Measurements from ENCODE around the gene TTC21A. TPM values are rescaled to one million over a fixed set of nuclear protein-coding genes. Genes with fewer than 3 reads are reported as not detected.
A peak's percentile ranks its signal among the peaks of the same experiment; 100 is the strongest.

Gene TTC21A
- total RNA-seq, 2 experiments from 2014 or later = 1.5 to 1.6 TPM

DNA sequence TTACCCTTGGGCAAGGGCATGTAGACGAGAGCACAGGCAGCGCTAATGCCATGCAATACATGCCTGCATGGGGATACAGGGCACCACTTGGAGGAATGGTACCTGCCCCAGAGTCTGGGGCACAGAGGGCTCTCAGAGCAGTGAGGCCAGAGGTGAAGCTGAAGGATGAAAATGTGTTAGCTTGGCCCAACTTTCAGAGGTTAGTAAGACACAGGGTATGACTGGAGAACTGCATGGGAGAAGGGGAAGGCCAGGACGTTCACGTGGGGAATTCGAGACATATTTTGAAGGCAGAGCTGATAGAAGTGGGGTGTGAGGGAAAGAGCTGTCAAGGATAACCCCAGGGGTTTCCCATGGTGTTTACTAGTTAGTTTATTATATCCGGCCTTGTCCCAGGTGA, 26.3 kb downstream of the TTC21A start:
- intact Hi-C loops (cut with micrococcal nuclease) = no loop called here

GRCh38 chr3:39134305-39134704, 26.8 kb downstream of the TTC21A start:
- H3K27me3 Mint-ChIP-seq (ENCODE audit: low read depth) = no peaks in the 10 kb centered on the region
- no peak overlapping the region for H3K4me3 Mint-ChIP-seq
- intact Hi-C loops (cut with micrococcal nuclease) = no loop called here
- CTCF ChIA-PET = interaction anchor here (0.9 to 2.4 kb wide), 3 partner anchors 8 to 154 kb away, joined by 3 to 6 read pairs (median 3); no protein-coding TSS in a partner anchor
- DNase-seq = no peak
- H3K36me3 Mint-ChIP-seq (ENCODE audit: low read depth) = no peaks in the 10 kb centered on the region
- H3K4me1 Mint-ChIP-seq (ENCODE audit: low read depth) = peaks cover 8% of the 10 kb centered on the region
- H3K27ac Mint-ChIP-seq = no peak overlapping the region
- H3K9me3 Mint-ChIP-seq = no peaks in the 10 kb centered on the region

More for the DNA sequence above, 26.3 kb downstream of the TTC21A start:
- Mint-ChIP-seq H3K4me1 (ENCODE audit: low read depth) (peaks cover 4% of the 10 kb centered on the region), H3K4me3 (no peak overlapping the region), H3K27ac (no peak overlapping the region), H3K9me3 (no peaks in the 10 kb centered on the region), H3K27me3 (ENCODE audit: low read depth) (no peaks in the 10 kb centered on the region), H3K36me3 (ENCODE audit: low read depth) (no peaks in the 10 kb centered on the region)
- CTCF ChIA-PET = interaction anchor here (1.2 to 2.4 kb wide), 3 partner anchors 7 to 154 kb away, joined by 3 to 8 read pairs (median 6); no protein-coding TSS in a partner anchor
- peak; percentile 33 for DNase-seq

DNA sequence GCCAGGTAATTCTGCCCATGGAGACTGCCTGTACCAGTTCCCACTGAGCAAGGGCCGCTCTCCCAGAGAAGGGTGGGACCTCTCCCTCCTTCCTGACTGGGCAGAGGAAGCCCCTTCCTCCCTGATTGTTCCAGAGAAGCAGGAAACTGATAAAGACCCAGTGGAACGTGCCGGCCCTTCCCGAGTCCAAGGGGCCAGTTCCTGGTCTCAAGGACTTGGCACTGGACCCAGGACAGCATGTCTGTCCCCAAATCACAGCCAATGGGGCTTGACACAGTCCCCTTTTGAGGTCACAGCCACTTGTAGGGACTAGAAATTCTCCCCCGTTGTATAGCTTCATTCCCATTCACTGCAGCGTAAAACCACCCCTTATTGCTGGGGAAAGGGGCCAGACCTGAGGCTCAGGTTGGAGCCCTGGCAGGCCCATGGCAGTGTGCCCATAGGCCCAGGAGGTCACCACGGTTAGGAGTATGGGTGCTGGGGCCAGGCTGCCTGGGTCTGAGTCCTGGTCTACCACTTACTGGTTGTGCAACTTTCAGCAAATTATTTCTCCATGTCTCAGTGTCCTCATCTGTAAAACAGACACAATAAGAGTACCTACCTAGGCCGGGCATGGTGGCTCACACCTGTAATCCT, 27.8 kb downstream of the TTC21A start:
- H3K27ac Mint-ChIP-seq = no peak overlapping the region
- no peak for DNase-seq
- CTCF ChIA-PET = interaction anchor here (0.7 to 2.4 kb wide), 3 partner anchors 9 to 639 kb away, joined by 3 to 6 read pairs (median 3); no protein-coding TSS in a partner anchor
- H3K4me1 Mint-ChIP-seq (ENCODE audit: low read depth) = peaks cover 12% of the 10 kb centered on the region
- no peaks in the 10 kb centered on the region for H3K27me3 Mint-ChIP-seq (ENCODE audit: low read depth)
- intact Hi-C loops (cut with micrococcal nuclease) = no loop called here
- no peak overlapping the region for H3K4me3 Mint-ChIP-seq
- H3K9me3 Mint-ChIP-seq = no peaks in the 10 kb centered on the region
- no peaks in the 10 kb centered on the region for H3K36me3 Mint-ChIP-seq (ENCODE audit: low read depth)

DNA sequence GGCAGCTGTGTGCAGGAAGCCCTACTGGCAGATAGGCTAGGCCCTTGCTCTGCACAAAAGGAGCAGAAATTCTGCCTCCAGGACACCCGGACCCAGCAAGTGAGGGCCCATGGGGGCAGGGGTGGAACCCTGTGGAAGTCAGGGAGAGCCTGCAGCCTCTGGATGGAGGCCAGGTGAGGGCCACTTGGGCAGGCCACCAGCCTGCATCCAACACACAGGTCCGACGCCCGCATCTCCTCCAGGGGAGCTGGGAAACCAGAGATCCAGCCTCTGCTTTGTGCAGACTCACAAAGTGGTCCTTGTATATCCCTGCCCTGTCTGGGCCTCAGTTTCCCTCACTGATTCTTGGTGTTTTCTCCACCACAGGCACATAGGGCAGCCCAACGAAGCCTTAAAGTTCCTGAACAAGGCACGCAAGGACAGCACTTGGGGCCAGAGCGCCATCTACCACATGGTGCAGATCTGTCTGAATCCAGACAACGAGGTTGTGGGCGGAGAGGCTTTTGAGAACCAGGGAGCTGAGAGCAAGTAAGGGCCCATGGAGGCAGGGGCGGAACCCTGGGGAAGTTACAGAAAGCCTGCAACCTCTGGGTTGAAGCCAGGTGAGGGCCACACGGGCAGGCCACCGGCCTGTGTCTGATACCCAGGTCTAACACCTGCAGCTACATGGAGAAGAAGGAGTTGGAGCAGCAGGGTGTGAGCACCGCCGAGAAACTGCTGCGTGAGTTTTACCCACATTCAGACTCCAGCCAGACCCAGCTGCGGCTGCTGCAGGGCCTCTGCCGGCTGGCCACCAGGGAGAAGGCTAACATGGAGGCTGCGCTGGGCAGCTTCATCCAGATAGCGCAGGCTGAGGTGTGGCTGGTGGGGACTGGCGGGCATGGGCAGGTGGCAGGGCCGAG, 29.3 kb downstream of the TTC21A start:
- intact Hi-C loops (cut with micrococcal nuclease) = no loop called here
- Mint-ChIP-seq H3K9me3 (no peaks in the 10 kb centered on the region), H3K4me1 (ENCODE audit: low read depth) (peaks cover 20% of the 10 kb centered on the region), H3K4me3 (no peak overlapping the region), H3K27ac (no peak overlapping the region), H3K27me3 (ENCODE audit: low read depth) (no peaks in the 10 kb centered on the region), H3K36me3 (ENCODE audit: low read depth) (peaks cover 11% of the 10 kb centered on the region)
- no peak for DNase-seq
- CTCF ChIA-PET = interaction anchor here (1.0 to 1.7 kb wide), 3 partner anchors 11 to 156 kb away, joined by 3 to 4 read pairs (median 3); no protein-coding TSS in a partner anchor

- intact Hi-C loops (cut with micrococcal nuclease) = no loop called here
Measured at GRCh38 chr3:39137435-39137936, 30.0 kb downstream of the TTC21A start.

DNA sequence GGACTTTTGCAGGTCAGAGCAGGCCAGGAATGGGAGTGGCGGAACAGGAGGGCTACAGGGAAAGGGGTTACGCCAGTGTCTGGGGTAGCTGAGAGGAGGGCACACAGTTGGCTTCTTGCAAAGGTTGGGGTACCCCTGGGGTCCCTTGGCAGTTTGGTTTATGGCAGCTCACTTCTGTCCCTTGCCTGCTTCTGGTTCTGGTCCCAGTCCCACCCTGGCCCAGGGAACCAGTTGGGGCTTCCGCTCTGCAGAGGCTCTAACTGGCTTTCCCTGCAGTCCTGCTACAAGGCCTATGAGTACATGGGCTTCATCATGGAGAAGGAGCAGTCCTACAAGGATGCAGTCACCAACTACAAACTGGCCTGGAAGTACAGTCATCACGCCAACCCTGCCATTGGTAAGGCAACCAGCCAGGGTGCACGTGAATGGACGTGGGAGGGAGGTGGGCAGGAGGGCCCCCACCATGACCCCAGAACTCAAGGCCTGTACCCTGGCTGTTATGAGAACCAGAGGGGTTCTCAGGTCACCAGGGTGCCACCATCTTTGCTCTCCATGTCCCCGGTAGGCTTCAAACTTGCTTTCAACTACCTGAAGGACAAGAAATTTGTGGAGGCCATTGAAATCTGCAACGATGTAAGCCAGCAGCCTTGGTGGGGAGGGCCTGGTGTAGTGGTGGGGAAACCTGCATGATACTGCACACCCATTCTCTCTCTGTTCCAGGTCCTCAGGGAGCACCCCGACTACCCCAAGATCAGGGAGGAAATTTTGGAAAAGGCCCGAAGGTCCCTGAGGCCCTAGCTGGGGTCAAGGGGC, 30.7 kb downstream of the TTC21A start:
- H3K9me3 Mint-ChIP-seq = no peaks in the 10 kb centered on the region
- H3K4me3 Mint-ChIP-seq = peak overlapping the region; percentile 2
- peak overlapping the region; percentile 68 for H3K27ac Mint-ChIP-seq
- peaks cover 21% of the 10 kb centered on the region for H3K36me3 Mint-ChIP-seq (ENCODE audit: low read depth)
- intact Hi-C loops (cut with micrococcal nuclease) = no loop called here
- no peaks in the 10 kb centered on the region for H3K27me3 Mint-ChIP-seq (ENCODE audit: low read depth)
- CTCF ChIA-PET = interaction anchor here (0.6 kb wide), 1 partner anchor 59 kb away, joined by 3 read pairs; no protein-coding TSS in a partner anchor
- H3K4me1 Mint-ChIP-seq (ENCODE audit: low read depth) = peaks cover 27% of the 10 kb centered on the region
- no peak for DNase-seq

More at GRCh38 chr3:39137435-39137936, 30.0 kb downstream of the TTC21A start:
- no peak for DNase-seq
- CTCF ChIA-PET = interaction anchor here (0.6 to 1.7 kb wide), 3 partner anchors 11 to 155 kb away, joined by 3 to 4 read pairs (median 3); no protein-coding TSS in a partner anchor
- Mint-ChIP-seq H3K27me3 (ENCODE audit: low read depth) (no peaks in the 10 kb centered on the region), H3K36me3 (ENCODE audit: low read depth) (peaks cover 14% of the 10 kb centered on the region), H3K4me3 (peak overlapping the region; percentile 2), H3K4me1 (ENCODE audit: low read depth) (peaks cover 21% of the 10 kb centered on the region), H3K9me3 (no peaks in the 10 kb centered on the region), H3K27ac (peak overlapping the region; percentile 2)

DNA sequence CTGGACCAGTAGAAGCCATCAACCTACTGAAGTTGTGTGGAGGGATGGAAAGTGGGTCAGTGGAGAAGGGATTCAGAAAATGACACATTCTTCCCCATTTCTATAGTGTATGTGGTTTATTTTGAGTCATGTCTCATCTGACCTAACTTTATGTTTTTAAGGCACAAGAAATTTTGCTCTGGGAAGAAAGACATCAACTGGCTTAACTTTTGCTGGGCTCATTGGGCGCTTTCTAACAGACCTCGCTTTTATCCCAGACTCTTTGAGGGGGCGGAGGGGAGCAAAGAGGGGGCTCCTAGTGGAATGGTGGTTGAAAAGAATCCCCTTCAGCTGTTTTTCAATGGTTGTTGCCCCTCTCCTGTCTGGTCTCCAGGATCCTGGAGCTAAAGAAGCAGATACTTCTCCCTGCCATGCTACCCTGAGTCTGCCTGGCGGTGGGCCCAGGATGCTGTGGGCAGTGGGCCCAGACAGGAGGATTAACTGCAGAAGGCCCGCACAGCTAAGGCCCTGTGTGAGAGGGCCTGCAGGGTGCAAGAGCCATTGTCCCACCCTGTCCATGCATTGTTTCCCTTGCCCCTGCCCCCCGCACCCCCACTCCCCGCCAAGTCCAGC, 31.4 kb downstream of the TTC21A start:
- H3K4me3 Mint-ChIP-seq = no peak overlapping the region
- H3K27ac Mint-ChIP-seq = peak overlapping the region; percentile 68
- no peak for DNase-seq
- intact Hi-C loops (cut with micrococcal nuclease) = no loop called here
- no peaks in the 10 kb centered on the region for H3K9me3 Mint-ChIP-seq
- CTCF ChIA-PET = interaction anchor here (0.6 to 0.8 kb wide), 2 partner anchors 31 to 150 kb away, joined by 3 to 5 read pairs; partner anchors contain the start of gene TTC21A
- peaks cover 30% of the 10 kb centered on the region for H3K4me1 Mint-ChIP-seq (ENCODE audit: low read depth)
- H3K36me3 Mint-ChIP-seq (ENCODE audit: low read depth) = peaks cover 27% of the 10 kb centered on the region
- no peaks in the 10 kb centered on the region for H3K27me3 Mint-ChIP-seq (ENCODE audit: low read depth)

DNA sequence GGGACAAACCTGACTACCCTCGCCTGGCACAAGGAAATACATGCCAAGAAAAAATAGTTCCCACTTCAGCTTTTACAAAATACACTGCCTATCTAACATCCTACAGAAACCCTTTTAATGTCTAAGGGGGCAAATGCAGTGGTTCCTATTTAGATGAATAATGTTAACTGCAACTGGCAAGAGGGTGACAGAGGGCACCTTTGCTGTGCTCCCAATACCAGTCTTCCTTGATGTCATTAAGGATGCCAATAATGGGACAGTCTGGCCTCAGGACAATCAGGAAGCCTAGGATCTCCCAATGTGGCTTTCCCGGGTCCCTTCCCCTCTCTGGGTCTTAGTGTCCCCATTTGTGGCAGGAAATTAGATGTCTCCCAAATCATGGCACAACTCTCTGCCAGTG, 32.0 kb downstream of the TTC21A start:
- CTCF ChIA-PET = interaction anchor here (0.6 to 0.8 kb wide), 2 partner anchors 31 to 149 kb away, joined by 3 to 5 read pairs; partner anchors contain the start of gene TTC21A
- Mint-ChIP-seq H3K9me3 (no peaks in the 10 kb centered on the region), H3K4me1 (ENCODE audit: low read depth) (peaks cover 35% of the 10 kb centered on the region), H3K4me3 (no peak overlapping the region), H3K36me3 (ENCODE audit: low read depth) (peaks cover 32% of the 10 kb centered on the region), H3K27ac (peak overlapping the region; percentile 61), H3K27me3 (ENCODE audit: low read depth) (no peaks in the 10 kb centered on the region)
- no peak for DNase-seq
- intact Hi-C loops (cut with micrococcal nuclease) = no loop called here

- DNase-seq = no peak
- peaks cover 41% of the 10 kb centered on the region for H3K36me3 Mint-ChIP-seq (ENCODE audit: low read depth)
- no peak overlapping the region for H3K4me3 Mint-ChIP-seq
- H3K27ac Mint-ChIP-seq = peak overlapping the region; percentile 81
- H3K4me1 Mint-ChIP-seq (ENCODE audit: low read depth) = peaks cover 38% of the 10 kb centered on the region
- CTCF ChIA-PET = no interaction called here
- no peaks in the 10 kb centered on the region for H3K27me3 Mint-ChIP-seq (ENCODE audit: low read depth)
- H3K9me3 Mint-ChIP-seq = no peaks in the 10 kb centered on the region
- intact Hi-C loops (cut with micrococcal nuclease) = no loop called here
Measured at GRCh38 chr3:39140341-39140971, 33.0 kb downstream of the TTC21A start.

- H3K4me1 Mint-ChIP-seq (ENCODE audit: low read depth) = peaks cover 44% of the 10 kb centered on the region
- CTCF ChIA-PET = interaction anchor here (1.8 kb wide), 1 partner anchor 15 kb away, joined by 4 read pairs; no protein-coding TSS in a partner anchor
- peaks cover 49% of the 10 kb centered on the region for H3K36me3 Mint-ChIP-seq (ENCODE audit: low read depth)
- H3K27me3 Mint-ChIP-seq (ENCODE audit: low read depth) = no peaks in the 10 kb centered on the region
- no peak overlapping the region for H3K4me3 Mint-ChIP-seq
- peak overlapping the region; percentile 81 for H3K27ac Mint-ChIP-seq
- no peak for DNase-seq
- no peaks in the 10 kb centered on the region for H3K9me3 Mint-ChIP-seq
- intact Hi-C loops (cut with micrococcal nuclease) = no loop called here
Measured at GRCh38 chr3:39141171-39141995, 33.9 kb downstream of the TTC21A start.

Measured in activated naive CD4-positive, alpha-beta T cell treated with anti-CD3 and anti-CD28 coated beads for 36 hours (primary cell).